ENCODE results near the gene BDKRB1. TPM values are rescaled to one million over a fixed set of nuclear protein-coding genes. Genes with fewer than 3 reads are reported as not detected.

BDKRB1 gene
- not detected for total RNA-seq

- H3K27ac Mint-ChIP-seq = no peak within 1 kb of the TSS
These were observed at the start of gene BDKRB1 for GRCh38 chr14:96255501-96256366. TSS of gene BDKRB1 (plus strand) at chr14:96256210. CDS start at chr14:96263683, 7,473 bp downstream.

DNA sequence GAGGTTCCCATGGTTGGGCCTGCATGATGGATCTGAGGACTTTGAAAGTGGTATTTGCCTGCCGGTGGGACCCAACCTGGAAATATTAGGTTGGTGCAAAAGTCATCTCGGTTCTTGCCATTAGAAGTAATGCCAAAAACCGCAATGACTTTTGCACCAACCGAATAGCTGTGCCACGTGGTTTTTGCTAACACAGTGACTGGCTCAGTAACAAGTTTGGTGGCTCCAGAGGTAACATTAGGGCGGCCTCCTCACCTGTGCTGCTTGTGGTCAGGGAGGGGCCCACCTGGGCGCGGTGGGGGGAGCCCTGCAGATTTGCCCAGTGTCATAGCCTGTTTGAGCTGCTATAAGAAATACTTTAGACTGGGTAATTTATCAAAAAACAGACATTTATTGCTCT, 49.5 kb upstream of the BDKRB1 start:
- Mint-ChIP-seq H3K27ac (no peak overlapping the region), H3K36me3 (peaks cover 0 to 12% of the 10 kb centered on the region in 2 donors), H3K9me3 (peaks cover 0 to 3% of the 10 kb centered on the region in 2 donors)
- DNase-seq (ENCODE audit: low spot score in 2 of 2) (no peak), ATAC-seq (no peak)

More at GRCh38 chr14:96255501-96256366, at the start of gene BDKRB1:
- Mint-ChIP-seq H3K9me3 (no peaks in the 10 kb centered on the region), H3K36me3 (no peaks in the 10 kb centered on the region)
- no peak for DNase-seq (ENCODE audit: low spot score in 2 of 2)
- no peak for ATAC-seq

DNA sequence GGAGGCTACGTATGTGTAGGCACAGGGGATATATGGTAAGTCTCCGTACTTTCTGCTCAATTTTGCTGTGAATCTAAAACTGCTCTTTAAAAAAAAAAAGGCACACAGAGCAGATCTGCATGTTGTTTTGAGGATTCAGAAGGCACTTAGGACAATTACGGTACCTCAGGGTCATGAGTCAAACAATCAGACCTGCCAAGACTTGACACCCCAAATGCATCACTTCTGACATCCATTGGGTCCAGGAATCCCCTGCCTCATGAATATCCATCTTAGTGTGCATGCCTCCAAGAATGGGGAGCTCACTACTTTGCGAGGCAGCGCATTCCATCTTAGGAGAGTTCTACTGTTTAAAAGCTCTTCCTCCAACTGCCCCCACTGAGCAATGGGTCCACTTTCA, 48.3 kb upstream of the BDKRB1 start:
- H3K36me3 Mint-ChIP-seq = peaks cover 8 to 16% of the 10 kb centered on the region in 2 donors
- no peak for ATAC-seq
- no peak overlapping the region for H3K27ac Mint-ChIP-seq

DNA sequence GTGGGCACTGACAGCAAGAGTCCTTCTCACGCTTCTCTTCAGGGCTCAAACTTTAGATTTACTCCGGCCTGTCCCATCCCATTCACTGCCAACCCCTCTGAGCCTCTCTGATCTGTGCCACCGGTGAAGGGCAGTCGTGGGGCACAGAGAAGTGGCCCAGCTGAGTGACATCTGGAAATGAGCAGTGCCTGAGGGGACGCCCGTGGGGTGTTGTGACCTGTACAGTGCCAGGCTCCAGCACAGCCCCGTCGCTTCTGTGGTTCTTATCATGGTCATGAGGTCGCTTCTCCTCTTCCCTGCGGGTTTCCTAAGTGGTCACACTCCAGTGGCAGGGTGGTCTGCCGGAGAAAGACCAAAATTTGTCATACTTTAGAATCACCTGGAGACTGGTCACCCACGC, 47.3 kb upstream of the BDKRB1 start:
- Mint-ChIP-seq H3K36me3 (peaks cover 8 to 16% of the 10 kb centered on the region in 2 donors), H3K27ac (no peak overlapping the region), H3K9me3 (peaks cover 4 to 18% of the 10 kb centered on the region in 2 donors)
- no peak for ATAC-seq
- DNase-seq (ENCODE audit: low spot score in 2 of 2) = no peak

More for the DNA sequence above, 48.3 kb upstream of the BDKRB1 start:
- DNase-seq (ENCODE audit: low spot score in 2 of 2) = no peak
- peaks cover 4 to 14% of the 10 kb centered on the region in 2 donors for H3K9me3 Mint-ChIP-seq

- H3K27ac Mint-ChIP-seq = no peak overlapping the region
- DNase-seq (ENCODE audit: low spot score in 2 of 2) (no peak), ATAC-seq (no peak)
- H3K9me3 Mint-ChIP-seq = peaks cover 4 to 18% of the 10 kb centered on the region in 2 donors
- peaks cover 8 to 11% of the 10 kb centered on the region in 2 donors for H3K36me3 Mint-ChIP-seq
These were observed 43.9 kb upstream of the BDKRB1 start for GRCh38 chr14:96212140-96212539.

- ATAC-seq (no peak), DNase-seq (ENCODE audit: low spot score in 2 of 2) (no peak)
- peaks cover 8 to 11% of the 10 kb centered on the region in 2 donors for H3K36me3 Mint-ChIP-seq
- no peak overlapping the region for H3K27ac Mint-ChIP-seq
- peaks cover 4 to 18% of the 10 kb centered on the region in 2 donors for H3K9me3 Mint-ChIP-seq
These were observed 43.1 kb upstream of the BDKRB1 start for GRCh38 chr14:96212896-96213295.

GRCh38 chr14:96213871-96214465, 42.0 kb upstream of the BDKRB1 start:
- peaks cover 8 to 11% of the 10 kb centered on the region in 2 donors for H3K36me3 Mint-ChIP-seq
- ATAC-seq (no peak), DNase-seq (ENCODE audit: low spot score in 2 of 2) (no peak)
- H3K9me3 Mint-ChIP-seq = peaks cover 4 to 18% of the 10 kb centered on the region in 2 donors
- H3K27ac Mint-ChIP-seq = no peak overlapping the region

GRCh38 chr14:96214793-96215192, 41.2 kb upstream of the BDKRB1 start:
- ATAC-seq (no peak), DNase-seq (ENCODE audit: low spot score in 2 of 2) (no peak)
- H3K9me3 Mint-ChIP-seq = peaks cover 4 to 18% of the 10 kb centered on the region in 2 donors
- no peak overlapping the region for H3K27ac Mint-ChIP-seq
- peaks cover 8 to 11% of the 10 kb centered on the region in 2 donors for H3K36me3 Mint-ChIP-seq

- H3K27ac Mint-ChIP-seq = peak overlapping the region in 1 of 2 donors; percentile 77
- H3K9me3 Mint-ChIP-seq = peaks cover 4 to 18% of the 10 kb centered on the region in 2 donors
- peaks cover 8 to 11% of the 10 kb centered on the region in 2 donors for H3K36me3 Mint-ChIP-seq
- DNase-seq (ENCODE audit: low spot score in 2 of 2) = no peak
- no peak for ATAC-seq
These were observed 40.4 kb upstream of the BDKRB1 start for GRCh38 chr14:96215452-96216244.

DNA sequence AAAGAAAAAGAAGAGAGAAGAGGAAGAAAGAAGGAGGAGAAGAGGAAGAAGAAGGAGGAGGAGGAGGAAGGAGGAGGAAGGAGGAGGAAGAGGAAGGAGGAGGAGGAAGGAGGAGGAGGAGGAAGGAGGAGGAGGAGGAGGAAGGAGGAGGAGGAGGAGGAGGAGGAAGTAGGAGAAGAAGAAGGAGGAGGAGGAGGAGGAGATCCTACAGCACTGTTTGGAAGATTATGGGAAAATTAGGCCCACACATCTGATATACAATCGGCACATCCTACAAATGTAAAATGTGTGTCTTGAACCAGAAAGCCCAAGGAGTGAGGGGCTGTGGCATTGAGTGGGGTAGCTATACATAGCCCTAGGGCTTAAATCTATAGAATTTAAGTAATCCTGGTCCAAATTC, 39.4 kb upstream of the BDKRB1 start:
- DNase-seq (ENCODE audit: low spot score in 2 of 2) (no peak), ATAC-seq (no peak)
- H3K27ac Mint-ChIP-seq = peak overlapping the region in 1 of 2 donors; percentile 77
- H3K9me3 Mint-ChIP-seq = peaks cover 4 to 14% of the 10 kb centered on the region in 2 donors
- peaks cover 2 to 8% of the 10 kb centered on the region in 2 donors for H3K36me3 Mint-ChIP-seq

DNA sequence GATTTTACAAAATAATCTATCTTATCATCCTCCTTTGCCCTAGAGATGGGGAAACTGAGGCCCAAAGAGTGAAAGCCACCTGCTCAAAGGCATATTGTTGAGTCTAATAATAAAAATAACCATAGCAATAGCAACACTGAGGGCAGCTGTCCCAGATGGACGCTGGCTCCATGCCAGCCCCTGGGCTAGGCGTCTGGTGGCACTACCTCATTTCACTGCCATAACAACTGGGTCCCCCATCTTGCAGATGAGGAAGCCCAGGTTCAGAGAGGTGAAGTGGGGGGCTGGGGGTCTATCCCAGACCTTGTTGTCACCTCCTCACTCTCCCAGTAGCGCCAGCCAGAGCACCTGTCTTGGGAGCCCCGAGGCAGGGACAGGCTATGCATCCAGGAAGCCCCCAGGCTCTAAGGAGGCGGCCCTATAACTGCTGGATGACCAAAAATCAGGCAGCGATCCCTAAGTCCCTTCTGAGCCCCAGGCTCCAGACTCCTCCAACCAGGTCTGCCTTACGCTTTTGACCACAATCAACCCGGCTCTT, 38.6 kb upstream of the BDKRB1 start:
- H3K9me3 Mint-ChIP-seq = peaks cover under 1 to 5% of the 10 kb centered on the region in 2 donors
- H3K36me3 Mint-ChIP-seq = no peaks in the 10 kb centered on the region
- no peak for DNase-seq (ENCODE audit: low spot score in 2 of 2)
- ATAC-seq = no peak
- H3K27ac Mint-ChIP-seq = no peak overlapping the region

GRCh38 chr14:96221109-96221650, 34.8 kb upstream of the BDKRB1 start:
- H3K36me3 Mint-ChIP-seq = no peaks in the 10 kb centered on the region
- no peak for DNase-seq (ENCODE audit: low spot score in 2 of 2)
- no peaks in the 10 kb centered on the region for H3K9me3 Mint-ChIP-seq
- no peak overlapping the region for H3K27ac Mint-ChIP-seq
- ATAC-seq = no peak

GRCh38 chr14:96221841-96222240, 34.2 kb upstream of the BDKRB1 start:
- ATAC-seq (no peak), DNase-seq (ENCODE audit: low spot score in 2 of 2) (no peak)
- Mint-ChIP-seq H3K27ac (no peak overlapping the region), H3K36me3 (no peaks in the 10 kb centered on the region), H3K9me3 (no peaks in the 10 kb centered on the region)

DNA sequence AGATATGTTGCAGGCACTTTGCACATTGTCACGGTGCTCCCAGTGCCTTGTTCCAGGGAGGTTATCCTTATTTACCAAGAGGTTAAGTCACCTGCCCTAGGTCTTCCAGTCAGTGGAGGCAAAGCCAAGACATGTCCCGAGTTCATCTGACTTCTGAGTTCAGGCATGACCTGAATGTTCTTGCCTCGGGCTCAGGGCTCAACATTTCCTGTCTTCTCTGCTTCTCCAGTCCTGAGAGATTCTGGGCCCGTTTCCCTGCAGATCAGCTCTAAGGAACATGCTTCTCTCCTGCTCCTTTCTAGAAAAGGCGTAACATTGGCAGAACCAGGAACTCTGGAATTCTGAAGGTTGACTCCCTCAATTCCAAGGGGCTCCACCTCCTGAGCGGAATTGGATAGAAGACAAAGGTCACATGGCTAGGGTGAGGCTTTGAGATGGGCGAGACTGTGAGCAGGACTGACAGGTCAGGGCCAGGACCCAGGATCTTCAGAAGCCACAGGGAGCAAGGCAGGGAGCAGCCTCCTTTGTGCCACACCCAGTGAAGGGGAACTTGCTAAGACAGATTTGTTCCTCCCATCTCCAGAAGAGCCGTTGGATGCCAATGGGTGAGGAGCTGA, 31.4 kb upstream of the BDKRB1 start:
- Mint-ChIP-seq H3K27ac (peak overlapping the region in 1 of 2 donors; percentile 25), H3K36me3 (no peaks in the 10 kb centered on the region), H3K9me3 (no peaks in the 10 kb centered on the region)
- DNase-seq (ENCODE audit: low spot score in 2 of 2) = no peak
- ATAC-seq = no peak

DNA sequence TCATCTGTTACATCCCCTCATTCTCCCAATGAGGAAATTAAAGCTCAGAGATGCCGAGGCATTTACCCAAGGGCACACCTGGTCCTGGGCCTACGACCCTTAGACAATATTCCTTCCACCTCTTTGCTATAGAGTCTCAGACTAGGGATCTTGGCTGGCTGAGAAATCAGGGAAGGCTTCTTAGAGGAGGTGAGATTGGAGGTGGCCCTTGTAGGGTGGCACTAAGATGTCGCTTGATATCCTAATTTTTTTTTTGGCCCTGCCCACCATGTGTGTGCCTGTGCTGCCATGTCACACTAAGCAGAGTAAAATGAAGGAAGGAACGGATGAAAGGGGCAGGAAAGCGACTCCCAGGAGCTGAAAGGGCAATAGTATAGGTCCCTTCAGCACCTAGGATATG, 30.8 kb upstream of the BDKRB1 start:
- ATAC-seq = no peak
- Mint-ChIP-seq H3K36me3 (no peaks in the 10 kb centered on the region), H3K9me3 (no peaks in the 10 kb centered on the region), H3K27ac (no peak overlapping the region)
- no peak for DNase-seq (ENCODE audit: low spot score in 2 of 2)

GRCh38 chr14:96225745-96226151, 30.3 kb upstream of the BDKRB1 start:
- no peaks in the 10 kb centered on the region for H3K9me3 Mint-ChIP-seq
- no peaks in the 10 kb centered on the region for H3K36me3 Mint-ChIP-seq
- ATAC-seq (no peak), DNase-seq (ENCODE audit: low spot score in 2 of 2) (no peak)
- H3K27ac Mint-ChIP-seq = no peak overlapping the region

Data from activated naive CD4-positive, alpha-beta T cell treated with anti-CD3 and anti-CD28 coated beads, Interleukin-2, amount 50 U/mL, for 72 hours (primary cell).